Activated T-helper 2 cell treated with anti-CD3 and anti-CD28 coated beads, Interferon-gamma antibody, Interleukin-2, Interleukin-4, amounts not matched to agents 10 μg/mL and 5 μg/mL and 100 μg/mL, durations not matched to agents 14 hours and 24 hours and 36 hours (primary cell): ENCODE results near the gene AFM. TPM values are rescaled to one million over a fixed set of nuclear protein-coding genes. Genes with fewer than 3 reads are reported as not detected.

Experiments used
- DNase-seq: peaks from one replicate; pipeline ENCODE4 v3.0.0; 2021; ENCODE audit warnings: low spot score
- H3K27ac Mint-ChIP-seq: one replicate; pipeline ENCODE4 v1.8.0; 2021; ENCODE audit warnings: mixed read lengths
- H3K27me3 Mint-ChIP-seq: one replicate; pipeline ENCODE4 v1.8.0; 2021; ENCODE audit warnings: low read depth, mixed read lengths
- H3K36me3 Mint-ChIP-seq: one replicate; pipeline ENCODE4 v1.8.0; 2021; ENCODE audit warnings: low read depth, mixed read lengths
- H3K4me1 Mint-ChIP-seq: one replicate; pipeline ENCODE4 v1.8.0; 2021; ENCODE audit warnings: low read depth, mixed read lengths
- H3K4me3 Mint-ChIP-seq: one replicate; pipeline ENCODE4 v1.8.0; 2021; ENCODE audit warnings: low read depth, mild to moderate bottlenecking, moderate library complexity, mixed read lengths
- H3K9me3 Mint-ChIP-seq: one replicate; pipeline ENCODE4 v1.8.0; 2021; ENCODE audit warnings: mixed read lengths
- intact Hi-C: fragments of 100-400 bp; cut with micrococcal nuclease; formaldehyde crosslinking; loops from one replicate; pipeline ENCODE4 v1.15.1; 2023
- total RNA-seq: library from RNA; stranded (reverse); gene quantifications from 2 replicates; pipeline ENCODE4 v1.2.3, GENCODE V29; 2022

Gene AFM
- total RNA-seq, 1 donor from 2014 or later, result not detected

GRCh38 chr4:73453701-73454005, 27.9 kb upstream of the AFM start:
- Mint-ChIP-seq H3K4me1 (no peaks in the 10 kb centered on the region), H3K9me3 (no peaks in the 10 kb centered on the region), H3K4me3 (no peak overlapping the region), H3K27ac (no peak overlapping the region), H3K36me3 (no peaks in the 10 kb centered on the region), H3K27me3 (no peaks in the 10 kb centered on the region)
- DNase-seq, result no peak
- intact Hi-C loops, result no loop called here

- H3K4me3 Mint-ChIP-seq, result no peak overlapping the region
- DNase-seq, result no peak
- H3K27ac Mint-ChIP-seq, result no peak overlapping the region
- H3K4me1 Mint-ChIP-seq, result no peaks in the 10 kb centered on the region
- H3K36me3 Mint-ChIP-seq, result no peaks in the 10 kb centered on the region
- H3K9me3 Mint-ChIP-seq, result no peaks in the 10 kb centered on the region
- intact Hi-C loops, result no loop called here
- H3K27me3 Mint-ChIP-seq, result no peaks in the 10 kb centered on the region
Observed at GRCh38 chr4:73454920-73455319, 26.6 kb upstream of the AFM start.

- Mint-ChIP-seq H3K4me1 (no peaks in the 10 kb centered on the region), H3K27me3 (no peaks in the 10 kb centered on the region), H3K4me3 (no peak overlapping the region), H3K9me3 (no peaks in the 10 kb centered on the region), H3K27ac (no peak overlapping the region), H3K36me3 (no peaks in the 10 kb centered on the region)
- intact Hi-C loops, result no loop called here
- DNase-seq, result no peak
Observed at GRCh38 chr4:73456177-73457022, 25.1 kb upstream of the AFM start.

GRCh38 chr4:73458184-73459047, 23.1 kb upstream of the AFM start:
- no peaks in the 10 kb centered on the region for H3K9me3 Mint-ChIP-seq
- H3K4me3 Mint-ChIP-seq, result no peak overlapping the region
- DNase-seq, result no peak
- no peaks in the 10 kb centered on the region for H3K36me3 Mint-ChIP-seq
- H3K27ac Mint-ChIP-seq, result no peak overlapping the region
- H3K27me3 Mint-ChIP-seq, result no peaks in the 10 kb centered on the region
- intact Hi-C loops, result no loop called here
- H3K4me1 Mint-ChIP-seq, result no peaks in the 10 kb centered on the region

GRCh38 chr4:73459048-73459421, 22.5 kb upstream of the AFM start:
- H3K9me3 Mint-ChIP-seq, result no peaks in the 10 kb centered on the region

GRCh38 chr4:73460913-73461522, 20.5 kb upstream of the AFM start:
- Mint-ChIP-seq H3K27me3 (no peaks in the 10 kb centered on the region), H3K9me3 (no peaks in the 10 kb centered on the region), H3K27ac (no peak overlapping the region), H3K36me3 (no peaks in the 10 kb centered on the region), H3K4me3 (no peak overlapping the region), H3K4me1 (no peaks in the 10 kb centered on the region)
- intact Hi-C loops, result no loop called here
- DNase-seq, result no peak

More at GRCh38 chr4:73459048-73459421, 22.5 kb upstream of the AFM start:
- Mint-ChIP-seq H3K27ac (no peak overlapping the region), H3K36me3 (no peaks in the 10 kb centered on the region), H3K4me3 (no peak overlapping the region), H3K27me3 (no peaks in the 10 kb centered on the region), H3K4me1 (no peaks in the 10 kb centered on the region)
- intact Hi-C loops, result no loop called here
- DNase-seq, result no peak

- no peak overlapping the region for H3K27ac Mint-ChIP-seq
- no peak overlapping the region for H3K4me3 Mint-ChIP-seq
- no peaks in the 10 kb centered on the region for H3K4me1 Mint-ChIP-seq
- no peaks in the 10 kb centered on the region for H3K36me3 Mint-ChIP-seq
- no peaks in the 10 kb centered on the region for H3K27me3 Mint-ChIP-seq
- no peak for DNase-seq
- H3K9me3 Mint-ChIP-seq, result no peaks in the 10 kb centered on the region
- intact Hi-C loops, result no loop called here
Observed at GRCh38 chr4:73468170-73468569, 13.4 kb upstream of the AFM start.

GRCh38 chr4:73470728-73471127, 10.8 kb upstream of the AFM start:
- peaks cover 5% of the 10 kb centered on the region for H3K9me3 Mint-ChIP-seq
- H3K36me3 Mint-ChIP-seq, result no peaks in the 10 kb centered on the region
- no peak overlapping the region for H3K27ac Mint-ChIP-seq
- no peaks in the 10 kb centered on the region for H3K27me3 Mint-ChIP-seq
- intact Hi-C loops, result no loop called here
- no peak for DNase-seq
- no peak overlapping the region for H3K4me3 Mint-ChIP-seq
- no peaks in the 10 kb centered on the region for H3K4me1 Mint-ChIP-seq

- Mint-ChIP-seq H3K4me1 (no peaks in the 10 kb centered on the region), H3K4me3 (no peak overlapping the region), H3K9me3 (peaks cover 6% of the 10 kb centered on the region), H3K27me3 (no peaks in the 10 kb centered on the region), H3K27ac (no peak overlapping the region), H3K36me3 (no peaks in the 10 kb centered on the region)
- intact Hi-C loops, result no loop called here
- DNase-seq, result no peak
Observed at GRCh38 chr4:73477176-73477575, 4.4 kb upstream of the AFM start.

GRCh38 chr4:73479323-73479722, 2.2 kb upstream of the AFM start:
- Mint-ChIP-seq H3K9me3 (peaks cover 6% of the 10 kb centered on the region), H3K27me3 (no peaks in the 10 kb centered on the region), H3K27ac (no peak overlapping the region), H3K4me3 (no peak overlapping the region), H3K4me1 (no peaks in the 10 kb centered on the region), H3K36me3 (no peaks in the 10 kb centered on the region)
- intact Hi-C loops, result no loop called here
- no peak for DNase-seq

GRCh38 chr4:73485085-73485484, 3.5 kb downstream of the AFM start:
- Mint-ChIP-seq H3K4me3 (no peak overlapping the region), H3K4me1 (no peaks in the 10 kb centered on the region), H3K27me3 (no peaks in the 10 kb centered on the region), H3K27ac (no peak overlapping the region), H3K36me3 (no peaks in the 10 kb centered on the region), H3K9me3 (no peaks in the 10 kb centered on the region)
- no peak for DNase-seq
- intact Hi-C loops, result no loop called here

GRCh38 chr4:73485596-73485995, 4.1 kb downstream of the AFM start:
- H3K9me3 Mint-ChIP-seq, result no peaks in the 10 kb centered on the region
- no peaks in the 10 kb centered on the region for H3K36me3 Mint-ChIP-seq
- no peaks in the 10 kb centered on the region for H3K27me3 Mint-ChIP-seq
- intact Hi-C loops, result no loop called here
- no peak for DNase-seq
- no peak overlapping the region for H3K4me3 Mint-ChIP-seq
- no peaks in the 10 kb centered on the region for H3K4me1 Mint-ChIP-seq
- no peak overlapping the region for H3K27ac Mint-ChIP-seq

GRCh38 chr4:73486497-73486896, 5.0 kb downstream of the AFM start:
- intact Hi-C loops, result no loop called here
- DNase-seq, result no peak
- Mint-ChIP-seq H3K27me3 (no peaks in the 10 kb centered on the region), H3K27ac (no peak overlapping the region), H3K9me3 (no peaks in the 10 kb centered on the region), H3K4me3 (no peak overlapping the region), H3K4me1 (no peaks in the 10 kb centered on the region), H3K36me3 (no peaks in the 10 kb centered on the region)
